SU-DHL-6 (cell line): Measurements from ENCODE around the gene ADAM10.

Experiments
- EZH2phosphoT487 ChIP-seq: fragments of 200-600 bp; sonication (generic), shearing (Covaris generic); conservative IDR thresholded peaks from 2 replicates; pipeline ENCODE4 v1.6.1; 2018; ENCODE audit warnings: mild to moderate bottlenecking, antibody characterized with exemption, low read length, moderate library complexity, mixed read lengths
- TF ChIP-seq, protein P1 (sequence below): fragments of 200-600 bp; sonication (generic); IDR thresholded peaks from one replicate; pipeline ENCODE4 v1.5.1; 2017; ENCODE audit warnings: antibody characterized with exemption, mild to moderate bottlenecking, low read length, moderate library complexity; ENCODE audit not compliant: insufficient read depth, poor library complexity, severe bottlenecking

DNA sequence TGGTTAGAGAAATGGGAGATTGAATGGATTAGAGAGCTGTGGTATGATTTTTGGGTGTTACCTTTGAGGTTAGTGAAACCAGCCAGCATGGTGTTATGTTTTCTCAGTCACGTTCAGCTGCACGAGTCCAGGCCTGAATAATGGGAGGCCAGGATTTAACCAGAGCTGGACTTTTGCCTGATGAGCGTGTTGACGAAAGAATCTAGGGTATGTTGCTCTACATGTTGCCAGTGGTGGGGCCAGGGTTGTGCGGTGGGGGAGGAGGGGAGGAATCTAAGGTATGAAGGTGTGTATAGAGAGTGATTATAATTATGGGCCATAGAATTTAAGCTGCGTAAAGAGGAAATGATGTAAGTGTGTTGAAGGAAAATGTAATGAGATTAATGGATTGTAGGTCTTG is 44.4 kb upstream of the ADAM10 start:
- TF ChIP-seq, protein P1, sequence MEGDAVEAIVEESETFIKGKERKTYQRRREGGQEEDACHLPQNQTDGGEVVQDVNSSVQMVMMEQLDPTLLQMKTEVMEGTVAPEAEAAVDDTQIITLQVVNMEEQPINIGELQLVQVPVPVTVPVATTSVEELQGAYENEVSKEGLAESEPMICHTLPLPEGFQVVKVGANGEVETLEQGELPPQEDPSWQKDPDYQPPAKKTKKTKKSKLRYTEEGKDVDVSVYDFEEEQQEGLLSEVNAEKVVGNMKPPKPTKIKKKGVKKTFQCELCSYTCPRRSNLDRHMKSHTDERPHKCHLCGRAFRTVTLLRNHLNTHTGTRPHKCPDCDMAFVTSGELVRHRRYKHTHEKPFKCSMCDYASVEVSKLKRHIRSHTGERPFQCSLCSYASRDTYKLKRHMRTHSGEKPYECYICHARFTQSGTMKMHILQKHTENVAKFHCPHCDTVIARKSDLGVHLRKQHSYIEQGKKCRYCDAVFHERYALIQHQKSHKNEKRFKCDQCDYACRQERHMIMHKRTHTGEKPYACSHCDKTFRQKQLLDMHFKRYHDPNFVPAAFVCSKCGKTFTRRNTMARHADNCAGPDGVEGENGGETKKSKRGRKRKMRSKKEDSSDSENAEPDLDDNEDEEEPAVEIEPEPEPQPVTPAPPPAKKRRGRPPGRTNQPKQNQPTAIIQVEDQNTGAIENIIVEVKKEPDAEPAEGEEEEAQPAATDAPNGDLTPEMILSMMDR = no peak
- TF ChIP-seq EZH2phosphoT487 = no peak
